Nephron progenitor cell (in vitro differentiated cells): ENCODE results near the gene CALML5.

Experiments
- DNase-seq: peaks from one replicate; pipeline ENCODE4 v3.0.0; 2021
- H3K27ac Mint-ChIP-seq: 2 replicates; pipeline ENCODE4 v1.8.0; 2021; ENCODE audit warnings: mild to moderate bottlenecking, moderate library complexity, mixed read lengths
- H3K27me3 Mint-ChIP-seq: 2 replicates; pipeline ENCODE4 v1.8.0; 2021; ENCODE audit warnings: mild to moderate bottlenecking, low read depth, mixed read lengths; ENCODE audit not compliant: poor library complexity
- H3K36me3 Mint-ChIP-seq: 2 replicates; pipeline ENCODE4 v1.8.0; 2021; ENCODE audit warnings: low read depth, mixed read lengths
- H3K4me1 Mint-ChIP-seq: 2 replicates; pipeline ENCODE4 v1.8.0; 2021; ENCODE audit warnings: mixed read lengths
- H3K4me3 Mint-ChIP-seq: 2 replicates; pipeline ENCODE4 v1.8.0; 2021; ENCODE audit warnings: mild to moderate bottlenecking, moderate library complexity, mixed read lengths
- H3K9me3 Mint-ChIP-seq: 2 replicates; pipeline ENCODE4 v1.8.0; 2021; ENCODE audit warnings: mild to moderate bottlenecking, moderate library complexity, mixed read lengths
- TF ChIP-seq, protein P1 (sequence below): fragments of 200-600 bp; sonication (generic); IDR thresholded peaks from 2 replicates; pipeline ENCODE4 v1.5.0; 2021; ENCODE audit warnings: antibody characterized with exemption

CALML5 gene

DNA sequence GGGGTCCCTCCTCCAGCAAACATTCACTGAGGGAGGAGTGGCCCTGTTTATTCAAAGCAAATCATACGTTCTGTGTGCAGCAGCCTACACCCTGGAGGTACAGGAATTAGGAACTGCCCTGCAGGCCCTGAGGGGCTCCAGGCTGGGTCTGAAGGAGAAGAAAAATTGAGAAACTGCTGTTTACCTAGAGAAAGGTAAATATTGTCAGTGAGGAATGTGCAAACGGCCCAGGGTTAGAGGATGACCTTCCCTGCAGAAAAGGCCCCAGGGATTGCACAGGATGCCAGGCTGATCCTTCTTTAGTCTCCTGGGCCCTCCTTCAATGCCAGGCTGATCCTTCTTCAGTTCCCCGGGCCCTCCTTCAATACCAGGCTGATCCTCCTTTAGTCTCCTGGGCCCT lies 5.7 kb downstream of the CALML5 start:
- no peak for DNase-seq
- H3K4me3 Mint-ChIP-seq, result no peak overlapping the region
- H3K27ac Mint-ChIP-seq, result peak overlapping the region; percentile 46
- peaks cover 24% of the 10 kb centered on the region for H3K4me1 Mint-ChIP-seq
- H3K27me3 Mint-ChIP-seq, result no peaks in the 10 kb centered on the region
- TF ChIP-seq, protein P1, sequence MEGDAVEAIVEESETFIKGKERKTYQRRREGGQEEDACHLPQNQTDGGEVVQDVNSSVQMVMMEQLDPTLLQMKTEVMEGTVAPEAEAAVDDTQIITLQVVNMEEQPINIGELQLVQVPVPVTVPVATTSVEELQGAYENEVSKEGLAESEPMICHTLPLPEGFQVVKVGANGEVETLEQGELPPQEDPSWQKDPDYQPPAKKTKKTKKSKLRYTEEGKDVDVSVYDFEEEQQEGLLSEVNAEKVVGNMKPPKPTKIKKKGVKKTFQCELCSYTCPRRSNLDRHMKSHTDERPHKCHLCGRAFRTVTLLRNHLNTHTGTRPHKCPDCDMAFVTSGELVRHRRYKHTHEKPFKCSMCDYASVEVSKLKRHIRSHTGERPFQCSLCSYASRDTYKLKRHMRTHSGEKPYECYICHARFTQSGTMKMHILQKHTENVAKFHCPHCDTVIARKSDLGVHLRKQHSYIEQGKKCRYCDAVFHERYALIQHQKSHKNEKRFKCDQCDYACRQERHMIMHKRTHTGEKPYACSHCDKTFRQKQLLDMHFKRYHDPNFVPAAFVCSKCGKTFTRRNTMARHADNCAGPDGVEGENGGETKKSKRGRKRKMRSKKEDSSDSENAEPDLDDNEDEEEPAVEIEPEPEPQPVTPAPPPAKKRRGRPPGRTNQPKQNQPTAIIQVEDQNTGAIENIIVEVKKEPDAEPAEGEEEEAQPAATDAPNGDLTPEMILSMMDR, result no peak
- H3K36me3 Mint-ChIP-seq, result no peaks in the 10 kb centered on the region
- H3K9me3 Mint-ChIP-seq, result peaks cover 8% of the 10 kb centered on the region

DNA sequence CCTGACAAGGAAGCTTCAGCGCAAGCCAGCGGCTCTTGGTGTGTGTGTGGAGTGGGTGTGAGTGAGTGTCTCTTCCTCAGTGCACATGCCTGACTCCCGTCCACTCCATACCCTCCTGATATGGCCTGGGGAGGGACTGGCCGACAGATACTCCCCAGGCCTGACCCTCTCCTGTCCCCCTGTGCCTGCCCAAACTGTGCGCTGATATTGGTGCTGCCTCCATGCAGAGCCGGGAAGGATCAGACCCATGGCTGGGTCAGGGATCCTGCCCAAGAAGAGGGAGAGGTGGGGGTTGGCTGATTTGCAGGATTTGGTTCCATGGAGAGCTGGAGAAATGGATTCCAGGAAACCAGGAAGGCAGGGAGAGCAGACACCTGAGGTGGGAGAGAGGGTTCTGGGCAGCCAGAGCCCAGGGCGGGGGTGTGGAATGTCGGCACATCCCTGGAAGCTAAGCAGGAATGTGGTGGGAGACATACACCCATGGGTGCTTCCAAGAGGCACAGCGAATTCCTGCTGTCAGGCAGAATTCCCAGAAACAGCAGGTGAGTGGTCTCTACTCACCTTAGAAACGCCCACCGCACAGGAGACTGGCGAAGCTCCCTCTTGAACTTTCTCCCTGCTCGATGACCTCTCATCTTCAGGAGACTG lies 6.3 kb downstream of the CALML5 start:
- DNase-seq, result no peak
- Mint-ChIP-seq H3K4me1 (peaks cover 24% of the 10 kb centered on the region), H3K36me3 (no peaks in the 10 kb centered on the region), H3K4me3 (no peak overlapping the region), H3K9me3 (peaks cover 8% of the 10 kb centered on the region), H3K27ac (no peak overlapping the region), H3K27me3 (no peaks in the 10 kb centered on the region)
- TF ChIP-seq, protein P1, result no peak

DNA sequence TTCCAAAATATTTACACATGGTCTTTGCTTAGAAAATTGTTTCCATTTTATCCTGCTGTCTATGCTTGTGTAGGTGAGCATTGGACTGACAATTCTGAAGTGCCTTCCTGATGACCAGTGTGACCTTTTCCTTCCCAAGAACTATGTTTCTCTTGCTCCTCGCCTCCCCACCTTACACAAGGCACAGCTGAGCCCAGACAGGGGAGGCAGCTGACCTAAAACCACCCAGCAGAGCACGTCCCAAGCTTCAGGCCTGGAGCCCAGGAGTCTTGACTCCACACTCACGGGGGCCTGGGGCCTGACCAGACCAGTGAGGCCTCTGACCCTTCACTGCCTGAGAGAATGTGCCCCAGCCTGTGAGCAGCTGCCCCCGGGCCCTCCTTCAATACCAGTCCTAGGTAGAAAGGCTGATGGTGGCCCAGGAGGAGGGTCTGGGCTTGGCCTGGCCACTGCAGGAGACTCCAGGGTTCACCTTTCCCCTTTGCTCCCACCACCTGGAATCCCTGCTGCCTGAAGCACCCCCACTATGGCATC lies 7.0 kb downstream of the CALML5 start:
- H3K4me3 Mint-ChIP-seq, result no peak overlapping the region
- no peaks in the 10 kb centered on the region for H3K27me3 Mint-ChIP-seq
- no peak for DNase-seq
- TF ChIP-seq, protein P1, result no peak
- H3K4me1 Mint-ChIP-seq, result peaks cover 29% of the 10 kb centered on the region
- no peaks in the 10 kb centered on the region for H3K36me3 Mint-ChIP-seq
- no peak overlapping the region for H3K27ac Mint-ChIP-seq
- peaks cover 8% of the 10 kb centered on the region for H3K9me3 Mint-ChIP-seq

DNA sequence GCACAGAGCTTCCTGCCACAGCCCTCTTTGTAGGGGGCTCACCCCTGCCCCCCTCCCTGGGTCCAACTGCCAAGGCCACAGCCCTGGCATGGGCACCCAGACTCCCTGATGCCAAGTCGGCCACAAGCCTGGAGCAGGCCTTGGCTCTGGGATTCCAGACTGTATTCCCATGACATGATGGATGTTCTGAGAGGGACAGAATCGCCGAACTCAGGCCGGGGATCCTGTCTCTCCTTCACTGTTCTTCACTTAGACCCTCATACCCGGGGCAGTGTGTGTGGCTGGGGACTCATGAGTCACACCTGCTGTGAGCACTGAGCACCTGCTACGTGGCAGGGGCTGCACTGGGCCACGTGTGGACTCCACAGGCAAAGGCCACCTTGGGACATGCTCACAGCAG lies 7.9 kb downstream of the CALML5 start:
- Mint-ChIP-seq H3K27me3 (no peaks in the 10 kb centered on the region), H3K36me3 (no peaks in the 10 kb centered on the region), H3K9me3 (peaks cover 8% of the 10 kb centered on the region), H3K27ac (no peak overlapping the region), H3K4me1 (peaks cover 35% of the 10 kb centered on the region), H3K4me3 (no peak overlapping the region)
- TF ChIP-seq, protein P1, result no peak
- no peak for DNase-seq

DNA sequence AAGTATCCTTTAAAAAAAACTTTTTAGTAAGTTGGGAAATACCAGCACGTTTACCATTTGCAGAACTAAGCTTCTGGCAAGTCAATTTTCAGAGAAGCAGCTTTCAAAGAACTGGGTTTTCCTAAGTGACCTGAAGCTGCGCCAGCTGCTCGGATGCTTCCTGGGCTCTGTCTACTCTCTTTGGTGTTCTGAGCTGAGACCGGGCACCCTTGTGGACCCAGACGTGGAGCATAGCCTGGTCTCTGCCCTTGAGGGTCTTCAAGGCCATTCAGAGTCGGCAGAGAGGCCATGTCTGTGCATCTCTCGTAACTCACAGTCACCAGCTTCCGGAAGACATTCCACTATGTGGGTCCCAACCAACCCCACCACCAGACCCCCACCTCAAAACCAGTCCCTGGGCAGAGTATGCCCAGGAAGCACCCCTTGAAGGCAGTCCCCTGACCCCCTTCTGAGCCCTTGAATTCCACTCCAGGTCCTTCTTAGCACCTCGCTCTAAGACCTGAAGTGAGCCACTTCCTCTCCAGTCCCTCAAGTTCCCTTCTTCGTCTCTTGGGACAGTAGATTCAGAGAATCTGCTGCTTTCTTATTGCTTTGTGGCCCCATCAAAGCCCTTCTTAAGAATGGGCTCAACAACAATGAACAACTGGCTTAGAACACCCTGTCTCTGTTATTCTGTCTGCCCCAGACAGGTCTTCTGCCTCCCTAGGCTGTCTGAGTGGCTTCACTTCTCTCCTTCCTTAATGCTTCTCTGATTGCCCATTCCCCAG lies 8.5 kb downstream of the CALML5 start:
- Mint-ChIP-seq H3K4me1 (peaks cover 35% of the 10 kb centered on the region), H3K27ac (no peak overlapping the region), H3K9me3 (peaks cover 8% of the 10 kb centered on the region), H3K4me3 (no peak overlapping the region), H3K27me3 (peaks cover 3% of the 10 kb centered on the region), H3K36me3 (no peaks in the 10 kb centered on the region)
- DNase-seq, result no peak
- TF ChIP-seq, protein P1, result no peak
